ENCODE data around the gene PDX1.

DNA sequence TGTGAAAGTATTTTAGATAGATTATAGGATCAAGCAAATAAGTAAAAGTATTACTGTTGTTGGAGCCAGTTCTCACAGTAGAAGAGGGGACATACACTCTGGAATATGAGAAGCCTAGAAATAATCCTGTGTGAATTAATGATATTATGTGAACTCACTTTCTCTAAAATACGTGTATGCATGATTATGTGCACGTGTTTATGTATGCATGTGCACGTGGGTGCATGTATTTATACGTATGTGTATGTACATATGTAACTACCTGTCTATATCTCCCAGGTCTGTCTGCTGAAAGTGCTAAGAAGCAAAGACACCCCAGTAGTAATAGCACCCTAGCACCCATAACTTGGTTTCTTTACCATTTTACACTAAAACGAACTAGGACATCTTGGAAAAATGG lies 41.5 kb upstream of the PDX1 start:
- TF ChIP-seq, protein P1, sequence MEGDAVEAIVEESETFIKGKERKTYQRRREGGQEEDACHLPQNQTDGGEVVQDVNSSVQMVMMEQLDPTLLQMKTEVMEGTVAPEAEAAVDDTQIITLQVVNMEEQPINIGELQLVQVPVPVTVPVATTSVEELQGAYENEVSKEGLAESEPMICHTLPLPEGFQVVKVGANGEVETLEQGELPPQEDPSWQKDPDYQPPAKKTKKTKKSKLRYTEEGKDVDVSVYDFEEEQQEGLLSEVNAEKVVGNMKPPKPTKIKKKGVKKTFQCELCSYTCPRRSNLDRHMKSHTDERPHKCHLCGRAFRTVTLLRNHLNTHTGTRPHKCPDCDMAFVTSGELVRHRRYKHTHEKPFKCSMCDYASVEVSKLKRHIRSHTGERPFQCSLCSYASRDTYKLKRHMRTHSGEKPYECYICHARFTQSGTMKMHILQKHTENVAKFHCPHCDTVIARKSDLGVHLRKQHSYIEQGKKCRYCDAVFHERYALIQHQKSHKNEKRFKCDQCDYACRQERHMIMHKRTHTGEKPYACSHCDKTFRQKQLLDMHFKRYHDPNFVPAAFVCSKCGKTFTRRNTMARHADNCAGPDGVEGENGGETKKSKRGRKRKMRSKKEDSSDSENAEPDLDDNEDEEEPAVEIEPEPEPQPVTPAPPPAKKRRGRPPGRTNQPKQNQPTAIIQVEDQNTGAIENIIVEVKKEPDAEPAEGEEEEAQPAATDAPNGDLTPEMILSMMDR (IDR thresholded peaks at IDR 0.05) = no peak
- TF ChIP-seq POLR2A (IDR thresholded peaks at IDR 0.05) = no peak

Data from testis (tissue), 2 donors.